Hepatocyte (in vitro differentiated cells): ENCODE measurements around the gene ATG13.

ENCODE experiments used
- CTCF ChIP-seq: fragments of 200-600 bp; sonication (generic); IDR thresholded peaks from 2 replicates; pipeline ENCODE4 v1.5.1; 2016; ENCODE audit warnings: antibody characterized with exemption, mild to moderate bottlenecking; ENCODE audit not compliant: poor library complexity
- EZH2 ChIP-seq: fragments of 200-600 bp; sonication (generic); IDR thresholded peaks from 2 replicates; pipeline ENCODE4 v1.6.1; 2016; ENCODE audit warnings: antibody characterized with exemption, mild to moderate bottlenecking, borderline replicate concordance

- TF ChIP-seq EZH2 (no peak), CTCF (no peak)
These were observed 22.6 kb upstream of the ATG13 start for GRCh38 chr11:46594785-46595184.
